Measurements from ENCODE around the gene PCDH8.
A peak's percentile ranks its signal among the peaks of the same experiment; 100 is the strongest.
"Not testable (repeated sequence)": the region's sequence is repeated elsewhere in the genome, so short reads cannot be mapped to it uniquely, and the experiment has no call there.

PCDH8 gene

GRCh38 chr13:52827839-52828238 is 20.6 kb downstream of the PCDH8 start:
- DNase-seq (ENCODE audit: low read depth, low spot score), result no peak

DNA sequence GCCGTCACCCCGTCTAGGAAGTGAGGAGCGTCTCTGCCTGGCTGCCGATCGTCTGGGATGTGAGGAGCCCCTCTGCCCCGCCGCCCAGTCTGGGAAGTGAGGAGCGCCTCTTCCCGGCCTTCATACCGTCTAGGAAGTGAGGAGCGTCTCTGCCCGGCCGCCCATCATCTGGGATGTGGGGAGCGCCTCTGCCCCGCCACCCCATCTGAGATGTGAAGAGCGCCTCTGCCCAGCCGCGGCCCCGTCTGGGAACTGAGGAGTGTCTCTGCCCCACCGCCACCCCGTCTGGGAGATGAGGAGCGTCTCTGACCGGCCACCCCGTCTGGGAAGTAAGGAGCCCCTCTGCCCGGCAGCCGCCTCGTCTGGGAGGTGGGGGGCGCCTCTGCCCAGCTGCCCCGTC is 30.6 kb downstream of the PCDH8 start:
- not testable (repeated sequence) for DNase-seq (ENCODE audit: low read depth, low spot score)

DNA sequence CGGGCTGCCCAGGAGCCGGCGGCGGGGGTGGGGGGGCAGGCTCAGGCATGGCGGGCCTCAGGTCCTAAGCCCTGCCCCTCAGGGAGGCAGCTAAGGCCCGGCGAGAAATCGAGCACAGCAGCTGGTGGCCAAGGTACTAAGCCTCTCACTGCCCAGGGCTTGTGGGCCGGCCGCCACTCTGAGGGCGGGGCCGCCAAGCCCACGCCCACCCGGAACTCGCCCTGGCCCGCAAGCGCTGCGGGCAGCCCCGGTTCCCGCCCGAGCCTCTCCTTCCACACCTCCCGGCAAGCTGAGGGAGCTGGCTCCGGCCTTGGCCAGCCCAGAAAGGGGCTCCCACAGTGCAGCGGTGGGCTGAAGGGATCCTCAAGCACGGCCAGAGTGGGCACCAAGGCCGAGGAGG is 33.1 kb downstream of the PCDH8 start:
- no peak for DNase-seq (ENCODE audit: low read depth, low spot score)

DNA sequence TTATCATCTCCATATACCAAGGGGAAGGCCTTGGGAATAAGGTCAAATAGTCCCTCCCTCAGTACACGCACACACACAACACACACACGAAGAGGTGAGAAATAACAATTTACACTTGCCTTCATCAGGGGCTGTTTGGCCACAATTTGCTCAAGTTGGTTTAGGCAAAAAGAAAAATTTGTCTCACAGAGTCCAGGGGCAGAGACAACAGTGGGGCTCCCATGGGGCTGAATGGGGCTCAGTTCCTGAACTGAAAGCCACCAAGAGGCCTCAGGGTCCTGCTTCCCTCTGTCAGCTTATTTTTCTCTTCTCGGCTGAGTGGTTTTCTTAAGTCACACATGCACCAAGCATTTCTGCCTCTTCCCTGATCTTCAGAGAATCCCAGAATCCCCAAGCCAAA is 35.5 kb downstream of the PCDH8 start:
- DNase-seq (ENCODE audit: low read depth, low spot score), result no peak

DNA sequence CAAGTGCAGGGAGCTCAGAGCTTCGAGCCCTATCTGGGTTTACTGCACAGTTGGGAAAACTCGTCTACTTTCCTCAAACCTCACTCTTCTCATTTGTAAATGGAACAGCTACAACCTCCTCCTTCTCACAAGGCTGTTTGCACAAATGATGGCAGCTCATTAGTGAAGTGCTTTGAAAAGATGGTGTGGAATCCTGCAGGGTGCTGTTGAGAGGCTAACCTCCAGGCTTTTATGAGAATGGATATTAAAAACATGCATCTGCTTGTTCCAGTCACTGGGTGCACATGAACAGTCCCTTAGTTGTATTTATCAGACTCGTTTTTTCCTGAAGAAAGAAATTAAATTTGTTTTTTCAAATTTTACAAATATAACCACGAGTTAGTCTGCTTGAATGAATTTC is 36.6 kb downstream of the PCDH8 start:
- DNase-seq (ENCODE audit: low read depth, low spot score), result no peak

GRCh38 chr13:52810526-52810925 is 37.9 kb downstream of the PCDH8 start:
- DNase-seq (ENCODE audit: low read depth, low spot score), result no peak

- DNase-seq (ENCODE audit: low read depth, low spot score), result no peak
Measured at GRCh38 chr13:52810011-52810410, 38.4 kb downstream of the PCDH8 start.

- DNase-seq (ENCODE audit: low read depth, low spot score), result peak; percentile 81
Measured at GRCh38 chr13:52809310-52809769, 39.1 kb downstream of the PCDH8 start.

GRCh38 chr13:52808842-52809219 is 39.6 kb downstream of the PCDH8 start:
- no peak for DNase-seq (ENCODE audit: low read depth, low spot score)

GRCh38 chr13:52806029-52806428 is 42.4 kb downstream of the PCDH8 start:
- DNase-seq (ENCODE audit: low read depth, low spot score), result no peak

DNA sequence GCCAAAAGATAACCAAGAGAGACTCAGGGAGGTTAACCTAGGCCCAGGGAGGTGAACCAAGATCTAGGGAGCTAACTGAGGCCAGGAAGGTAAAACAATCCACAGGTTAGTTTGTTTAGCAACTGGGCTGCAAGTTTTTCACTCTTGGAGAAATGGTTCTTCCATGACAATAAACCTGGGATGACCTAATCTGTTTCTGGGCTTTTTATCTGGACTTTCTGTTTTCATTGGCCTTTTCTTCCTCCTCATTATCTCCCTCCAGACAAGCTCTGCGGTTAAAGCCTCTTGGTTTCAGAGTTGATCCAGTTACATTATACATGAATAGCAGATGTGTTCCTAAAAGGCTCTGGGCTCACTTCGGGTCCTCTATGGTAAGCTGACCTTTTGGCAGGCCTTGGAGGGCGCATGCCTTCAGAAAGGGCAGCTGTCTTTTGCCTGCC is 44.2 kb downstream of the PCDH8 start:
- DNase-seq (ENCODE audit: low read depth, low spot score), result peak; percentile 70

DNA sequence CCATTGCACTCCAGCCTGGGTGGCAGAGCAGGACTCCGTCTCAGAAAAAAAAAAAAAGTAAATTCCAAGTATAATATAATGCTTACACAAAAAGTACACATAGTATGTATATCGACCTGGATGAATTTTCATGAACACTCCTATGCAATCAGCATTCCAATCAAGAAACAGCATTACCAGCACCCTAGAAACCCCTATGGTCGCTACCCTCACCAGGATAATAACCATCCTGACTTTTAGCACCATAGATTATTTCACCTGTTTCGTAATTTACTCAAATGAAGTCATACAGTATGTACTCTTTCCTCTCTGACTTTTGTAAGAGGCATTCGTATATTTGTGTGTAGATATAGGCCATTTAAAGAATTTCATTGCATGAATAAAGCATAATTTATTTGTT is 47.6 kb downstream of the PCDH8 start:
- DNase-seq (ENCODE audit: low read depth, low spot score), result no peak

DNA sequence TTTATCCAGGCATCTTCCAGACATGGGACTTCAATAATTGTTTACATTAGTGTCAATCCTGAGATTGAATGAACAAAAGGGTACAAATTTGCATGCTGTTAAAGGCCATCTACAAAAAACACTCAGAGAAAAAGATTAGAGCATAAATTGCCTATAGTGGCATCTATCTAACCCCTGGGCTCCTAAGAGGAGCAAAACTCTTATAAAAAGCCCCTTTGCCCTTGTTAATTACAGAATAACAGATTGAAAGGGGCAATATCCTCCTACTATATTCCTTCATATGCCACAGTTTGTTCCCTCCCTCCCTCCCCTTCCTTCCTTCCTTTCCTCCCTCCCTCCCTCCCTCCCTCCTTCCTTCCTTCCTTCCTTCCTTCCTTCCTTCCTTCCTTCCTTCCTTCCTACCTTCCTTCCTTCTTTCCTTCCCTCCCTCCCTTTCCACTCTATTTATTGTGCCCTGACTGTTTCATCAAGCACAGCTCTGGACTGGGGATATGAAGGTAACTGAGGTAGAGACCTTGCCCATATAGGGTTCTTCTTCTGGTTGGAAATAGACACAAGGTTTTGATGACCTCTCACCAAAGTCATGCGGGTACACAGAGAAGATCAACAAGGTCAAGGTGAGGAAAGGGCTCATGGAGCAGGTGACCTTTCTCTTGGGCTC is 49.5 kb downstream of the PCDH8 start:
- no peak for DNase-seq (ENCODE audit: low read depth, low spot score)

GRCh38 chr13:52797176-52797575 is 51.3 kb downstream of the PCDH8 start:
- no peak for DNase-seq (ENCODE audit: low read depth, low spot score)

DNA sequence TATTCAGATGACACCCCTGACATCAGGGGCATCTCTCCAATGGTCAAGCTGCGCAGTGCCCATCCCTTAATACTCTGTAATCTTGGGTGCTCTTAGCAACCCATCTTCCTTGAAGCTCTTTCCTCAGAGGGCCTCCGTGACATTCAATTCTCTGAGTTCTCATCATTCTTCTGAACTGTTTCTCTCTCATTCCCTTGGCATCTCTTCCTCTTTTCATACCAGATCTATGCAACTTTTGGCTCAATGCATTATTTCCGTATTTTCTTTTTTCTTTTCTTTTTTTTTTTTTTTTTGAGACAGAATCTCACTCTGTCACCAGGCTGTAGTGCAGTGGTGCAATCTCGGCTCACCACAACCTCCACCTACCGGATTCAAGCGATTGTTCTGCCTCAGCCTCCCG is 53.9 kb downstream of the PCDH8 start:
- DNase-seq (ENCODE audit: low read depth, low spot score), result no peak

- no peak for DNase-seq (ENCODE audit: low read depth, low spot score)
Measured at GRCh38 chr13:52793515-52794061, 54.9 kb downstream of the PCDH8 start.
